Panc1 (cell line): Measurements from ENCODE around the gene OR52M1. TPM values are rescaled to one million over a fixed set of nuclear protein-coding genes. Genes with fewer than 3 reads are reported as not detected.

Experiments
- ATAC-seq: fragments of 200-7000 bp; cut with Tn5 transposase; 2 replicates; pipeline ENCODE4 v1.9.1; 2020; ENCODE audit warnings: mild to moderate bottlenecking, moderate library complexity
- BruUV-seq: library from RNA; stranded (reverse); fragments of 400-500 nt; replicated peaks from 2 replicates; lab custom pipeline; 2021; lab: Mats Ljungman, UMichigan
- CTCF ChIA-PET: fragments of 300-600 bp; sonication (Branson Sonifier 250); formaldehyde crosslinking; loops from one replicate; lab custom pipeline; 2022; ENCODE audit warnings: antibody characterized with exemption; lab: Charles Lee
- POLR2A ChIA-PET: fragments of 300-600 bp; sonication (Branson Sonifier 250); formaldehyde crosslinking; loops from one replicate; lab custom pipeline; 2022; ENCODE audit warnings: antibody characterized with exemption; lab: Charles Lee
- DNase-seq: peaks from one replicate; pipeline ENCODE4 v3.0.0-alpha.2; 2010; ENCODE audit warnings: low read depth, low spot score
- H3K27ac ChIP-seq: 2 replicates; pipeline ENCODE4 v1.5.1; 2011; ENCODE audit warnings: mild to moderate bottlenecking, low read length, inconsistent platforms
- H3K27me3 ChIP-seq: fragments of 200-500 bp; sonication (Bioruptor generic); 2 replicates; pipeline ENCODE4 v1.6.0; 2014; ENCODE audit warnings: low read length, inconsistent platforms; ENCODE audit not compliant: control insufficient read depth, insufficient read depth
- H3K36me3 ChIP-seq: fragments of 200-500 bp; sonication (Bioruptor generic); 2 replicates; pipeline ENCODE4 v1.5.1; 2014; ENCODE audit warnings: inconsistent platforms, mild to moderate bottlenecking, low read length, moderate library complexity; ENCODE audit not compliant: control insufficient read depth, insufficient read depth
- H3K4me1 ChIP-seq: 2 replicates; pipeline ENCODE4 v1.5.1; 2011; ENCODE audit warnings: inconsistent platforms, mild to moderate bottlenecking, low read length, moderate library complexity; ENCODE audit not compliant: control insufficient read depth, insufficient read depth
- H3K4me3 ChIP-seq, 2 experiments: 2 replicates each; pipeline ENCODE4 v1.5.1; 2011 to 2012; ENCODE audit warnings: low read depth in 2 of 2, low read length in 2 of 2, mild to moderate bottlenecking in 2 of 2, inconsistent platforms in 1 of 2, moderate library complexity in 1 of 2
- H3K9me3 ChIP-seq: fragments of 200-500 bp; sonication (Bioruptor generic); 2 replicates; pipeline ENCODE4 v1.5.1; 2014; ENCODE audit warnings: low read depth, mild to moderate bottlenecking, inconsistent platforms, low read length, moderate library complexity; ENCODE audit not compliant: control insufficient read depth, insufficient read depth
- POLR2AphosphoS5 ChIP-seq: IDR thresholded peaks from 2 replicates; pipeline ENCODE4 v1.6.1; 2012; ENCODE audit warnings: mild to moderate bottlenecking, low read depth, low read length, moderate library complexity
- SIN3A ChIP-seq: IDR thresholded peaks from 2 replicates; pipeline ENCODE4 v1.6.1; 2012; ENCODE audit warnings: low read depth, mild to moderate bottlenecking, low read length, moderate library complexity, borderline replicate concordance; ENCODE audit not compliant: insufficient read depth
- TCF7L2 ChIP-seq: IDR thresholded peaks from 2 replicates; pipeline ENCODE4 v1.6.1; 2011; ENCODE audit warnings: mild to moderate bottlenecking, low read depth, low read length, inconsistent platforms
- in situ Hi-C: cut with HindIII; loops from 2 replicates; pipeline ENCODE4 v1.10.0; 2016; ENCODE audit warnings: low sequenced_read_pairs, low pct_unique_long_range_greater_than_20kb
- intact Hi-C: fragments of 100-400 bp; cut with micrococcal nuclease; formaldehyde crosslinking; loops from one replicate; pipeline ENCODE4 v1.10.0; 2022; ENCODE audit not compliant: unreplicated experiment
- total RNA-seq: library from RNA; stranded (reverse); gene quantifications from one replicate; pipeline ENCODE4 v1.2.1, GENCODE V29; 2021; ENCODE audit not compliant: unreplicated experiment
- TF ChIP-seq, protein P1 (sequence below), 2 experiments: IDR thresholded peaks; 2 replicates each; pipeline ENCODE4 v1.6.1; 2011 to 2012; ENCODE audit warnings: low read depth in 2 of 2, control low read depth in 1 of 2, low read length in 1 of 2, mild to moderate bottlenecking in 1 of 2, moderate library complexity in 1 of 2; ENCODE audit not compliant: insufficient read depth in 1 of 2
- TF ChIP-seq, protein P2 (sequence below): fragments of 450-650 bp; IDR thresholded peaks from 2 replicates; pipeline ENCODE4 v1.5.1; 2017; ENCODE audit warnings: mild to moderate bottlenecking

OR52M1 gene
- total RNA-seq, 1 experiment from 2014 or later, result not detected

DNA sequence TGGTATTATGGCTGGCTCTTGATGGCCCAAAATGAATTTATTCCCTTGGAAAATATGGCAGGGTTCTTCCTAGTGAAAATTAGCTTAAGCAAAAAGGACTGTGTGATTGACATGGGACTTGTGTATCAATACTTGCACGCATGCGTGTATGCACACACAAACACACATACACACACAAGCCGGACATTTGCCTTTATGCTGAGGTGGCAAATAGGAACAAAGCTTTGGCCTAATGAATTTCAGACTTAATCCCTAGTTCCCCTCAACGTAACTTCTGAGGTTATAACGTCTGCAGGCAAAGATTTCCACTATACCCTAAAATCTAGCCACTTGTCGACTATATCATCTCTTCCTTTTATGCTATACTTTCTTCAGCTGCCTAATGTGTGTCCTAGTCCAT is 33.6 kb downstream of the OR52M1 start:
- H3K27me3 ChIP-seq, result peaks cover 28% of the 10 kb centered on the region
- no peak for DNase-seq
- no peaks in the 10 kb centered on the region for H3K36me3 ChIP-seq
- no peak overlapping the region for H3K4me3 ChIP-seq
- H3K4me1 ChIP-seq, result no peaks in the 10 kb centered on the region
- no TSS peak for BruUV-seq
- ChIA-PET POLR2A (no interaction called here), CTCF (no interaction called here)
- in situ Hi-C loops (no loop called here), intact Hi-C loops (no loop called here)
- ATAC-seq, result no peak
- H3K27ac ChIP-seq, result no peak overlapping the region
- H3K9me3 ChIP-seq, result no peaks in the 10 kb centered on the region
- no peak for TF ChIP-seq SIN3A
- no peak for TF ChIP-seq TCF7L2
- TF ChIP-seq, protein P1, sequence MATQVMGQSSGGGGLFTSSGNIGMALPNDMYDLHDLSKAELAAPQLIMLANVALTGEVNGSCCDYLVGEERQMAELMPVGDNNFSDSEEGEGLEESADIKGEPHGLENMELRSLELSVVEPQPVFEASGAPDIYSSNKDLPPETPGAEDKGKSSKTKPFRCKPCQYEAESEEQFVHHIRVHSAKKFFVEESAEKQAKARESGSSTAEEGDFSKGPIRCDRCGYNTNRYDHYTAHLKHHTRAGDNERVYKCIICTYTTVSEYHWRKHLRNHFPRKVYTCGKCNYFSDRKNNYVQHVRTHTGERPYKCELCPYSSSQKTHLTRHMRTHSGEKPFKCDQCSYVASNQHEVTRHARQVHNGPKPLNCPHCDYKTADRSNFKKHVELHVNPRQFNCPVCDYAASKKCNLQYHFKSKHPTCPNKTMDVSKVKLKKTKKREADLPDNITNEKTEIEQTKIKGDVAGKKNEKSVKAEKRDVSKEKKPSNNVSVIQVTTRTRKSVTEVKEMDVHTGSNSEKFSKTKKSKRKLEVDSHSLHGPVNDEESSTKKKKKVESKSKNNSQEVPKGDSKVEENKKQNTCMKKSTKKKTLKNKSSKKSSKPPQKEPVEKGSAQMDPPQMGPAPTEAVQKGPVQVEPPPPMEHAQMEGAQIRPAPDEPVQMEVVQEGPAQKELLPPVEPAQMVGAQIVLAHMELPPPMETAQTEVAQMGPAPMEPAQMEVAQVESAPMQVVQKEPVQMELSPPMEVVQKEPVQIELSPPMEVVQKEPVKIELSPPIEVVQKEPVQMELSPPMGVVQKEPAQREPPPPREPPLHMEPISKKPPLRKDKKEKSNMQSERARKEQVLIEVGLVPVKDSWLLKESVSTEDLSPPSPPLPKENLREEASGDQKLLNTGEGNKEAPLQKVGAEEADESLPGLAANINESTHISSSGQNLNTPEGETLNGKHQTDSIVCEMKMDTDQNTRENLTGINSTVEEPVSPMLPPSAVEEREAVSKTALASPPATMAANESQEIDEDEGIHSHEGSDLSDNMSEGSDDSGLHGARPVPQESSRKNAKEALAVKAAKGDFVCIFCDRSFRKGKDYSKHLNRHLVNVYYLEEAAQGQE (IDR thresholded peaks at IDR 0.05; ENCODE audit: insufficient read depth in 1 of 2, low read depth in 2 of 2, low read length in 1 of 2), result no peak
- TF ChIP-seq POLR2AphosphoS5, result no peak
- TF ChIP-seq, protein P2, sequence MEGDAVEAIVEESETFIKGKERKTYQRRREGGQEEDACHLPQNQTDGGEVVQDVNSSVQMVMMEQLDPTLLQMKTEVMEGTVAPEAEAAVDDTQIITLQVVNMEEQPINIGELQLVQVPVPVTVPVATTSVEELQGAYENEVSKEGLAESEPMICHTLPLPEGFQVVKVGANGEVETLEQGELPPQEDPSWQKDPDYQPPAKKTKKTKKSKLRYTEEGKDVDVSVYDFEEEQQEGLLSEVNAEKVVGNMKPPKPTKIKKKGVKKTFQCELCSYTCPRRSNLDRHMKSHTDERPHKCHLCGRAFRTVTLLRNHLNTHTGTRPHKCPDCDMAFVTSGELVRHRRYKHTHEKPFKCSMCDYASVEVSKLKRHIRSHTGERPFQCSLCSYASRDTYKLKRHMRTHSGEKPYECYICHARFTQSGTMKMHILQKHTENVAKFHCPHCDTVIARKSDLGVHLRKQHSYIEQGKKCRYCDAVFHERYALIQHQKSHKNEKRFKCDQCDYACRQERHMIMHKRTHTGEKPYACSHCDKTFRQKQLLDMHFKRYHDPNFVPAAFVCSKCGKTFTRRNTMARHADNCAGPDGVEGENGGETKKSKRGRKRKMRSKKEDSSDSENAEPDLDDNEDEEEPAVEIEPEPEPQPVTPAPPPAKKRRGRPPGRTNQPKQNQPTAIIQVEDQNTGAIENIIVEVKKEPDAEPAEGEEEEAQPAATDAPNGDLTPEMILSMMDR, result no peak

DNA sequence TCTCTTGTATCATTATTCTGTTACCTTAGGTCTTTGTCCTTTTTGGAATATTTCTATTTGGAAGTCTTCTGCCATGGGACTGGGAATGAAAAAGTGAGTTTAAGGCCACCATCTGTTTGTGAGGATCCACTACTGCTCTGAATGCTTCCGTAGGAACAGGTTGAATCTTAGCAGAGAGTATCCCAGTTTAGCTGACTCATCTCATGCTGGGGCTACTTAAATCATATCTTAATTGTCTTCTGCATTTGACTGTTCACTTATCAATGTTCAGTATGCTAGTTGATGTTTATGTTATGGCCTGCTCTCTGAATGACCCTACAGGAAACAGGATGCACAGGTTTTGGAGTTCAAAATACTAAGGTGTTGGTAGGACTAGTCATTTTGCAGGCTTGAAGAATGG is 35.1 kb downstream of the OR52M1 start:
- Histone ChIP-seq H3K4me1 (no peaks in the 10 kb centered on the region), H3K36me3 (no peaks in the 10 kb centered on the region), H3K27me3 (peaks cover 33% of the 10 kb centered on the region), H3K9me3 (no peaks in the 10 kb centered on the region), H3K4me3 (no peak overlapping the region), H3K27ac (no peak overlapping the region)
- POLR2A ChIA-PET, result no interaction called here
- intact Hi-C loops (no loop called here), in situ Hi-C loops (no loop called here)
- BruUV-seq, result no TSS peak
- ATAC-seq (no peak), DNase-seq (no peak)
- CTCF ChIA-PET, result no interaction called here
- TF ChIP-seq, protein P1 (IDR thresholded peaks at IDR 0.05; ENCODE audit: insufficient read depth in 1 of 2, low read depth in 2 of 2, low read length in 1 of 2), result no peak
- TF ChIP-seq TCF7L2, result no peak
- no peak for TF ChIP-seq SIN3A
- TF ChIP-seq, protein P2, result no peak
- TF ChIP-seq POLR2AphosphoS5, result no peak
